ENCODE results near the gene SNN. TPM values are rescaled to one million over a fixed set of nuclear protein-coding genes. Genes with fewer than 3 reads are reported as not detected.

The SNN gene
- polyA plus RNA-seq, 4 donors = 38.4 to 41.0 (median 39.4) TPM

GRCh38 chr16:11696266-11697012, 28.2 kb downstream of the SNN start:
- DNase-seq (ENCODE audit: low read depth in 4 of 4, low spot score in 3 of 4) = no peak

- DNase-seq (ENCODE audit: low read depth in 4 of 4, low spot score in 3 of 4) = no peak
Observed at GRCh38 chr16:11697319-11697718, 29.1 kb downstream of the SNN start.

GRCh38 chr16:11698271-11698689, 30.0 kb downstream of the SNN start:
- no peak for DNase-seq (ENCODE audit: low read depth in 4 of 4, low spot score in 3 of 4)

- no peak for DNase-seq (ENCODE audit: low read depth in 4 of 4, low spot score in 3 of 4)
Observed at GRCh38 chr16:11699234-11699894, 31.1 kb downstream of the SNN start.

- DNase-seq (ENCODE audit: low read depth in 4 of 4, low spot score in 3 of 4) = no peak
Observed at GRCh38 chr16:11700264-11701029, 32.2 kb downstream of the SNN start.

- DNase-seq (ENCODE audit: low read depth in 4 of 4, low spot score in 3 of 4) = no peak
Observed at GRCh38 chr16:11705311-11706025, 37.2 kb downstream of the SNN start.

GRCh38 chr16:11706180-11706742, 38.0 kb downstream of the SNN start:
- no peak for DNase-seq (ENCODE audit: low read depth in 4 of 4, low spot score in 3 of 4)

GRCh38 chr16:11707679-11708197, 39.5 kb downstream of the SNN start:
- DNase-seq (ENCODE audit: low read depth in 4 of 4, low spot score in 3 of 4) = no peak

GRCh38 chr16:11708421-11708820, 40.2 kb downstream of the SNN start:
- DNase-seq (ENCODE audit: low read depth in 4 of 4, low spot score in 3 of 4) = no peak

- no peak for DNase-seq (ENCODE audit: low read depth in 4 of 4, low spot score in 3 of 4)
Observed at GRCh38 chr16:11711662-11712061, 43.4 kb downstream of the SNN start.

- DNase-seq (ENCODE audit: low read depth in 4 of 4, low spot score in 3 of 4) = no peak
Observed at GRCh38 chr16:11712122-11712521, 43.9 kb downstream of the SNN start.

- DNase-seq (ENCODE audit: low read depth in 4 of 4, low spot score in 3 of 4) = no peak
Observed at GRCh38 chr16:11715246-11715947, 47.1 kb downstream of the SNN start.

- no peak for DNase-seq (ENCODE audit: low read depth in 4 of 4, low spot score in 3 of 4)
Observed at GRCh38 chr16:11716336-11716735, 48.1 kb downstream of the SNN start.

- DNase-seq (ENCODE audit: low read depth in 4 of 4, low spot score in 3 of 4) = no peak
Observed at GRCh38 chr16:11717811-11718210, 49.6 kb downstream of the SNN start.

- DNase-seq (ENCODE audit: low read depth in 4 of 4, low spot score in 3 of 4) = no peak
Observed at GRCh38 chr16:11719171-11719570, 50.9 kb downstream of the SNN start.

- no peak for DNase-seq (ENCODE audit: low read depth in 4 of 4, low spot score in 3 of 4)
Observed at GRCh38 chr16:11719762-11720161, 51.5 kb downstream of the SNN start.

GRCh38 chr16:11721781-11722467, 53.7 kb downstream of the SNN start:
- DNase-seq (ENCODE audit: low read depth in 4 of 4, low spot score in 3 of 4) = no peak

- DNase-seq (ENCODE audit: low read depth in 4 of 4, low spot score in 3 of 4) = no peak
Observed at GRCh38 chr16:11722468-11722808, 54.2 kb downstream of the SNN start.

- no peak for DNase-seq (ENCODE audit: low read depth in 4 of 4, low spot score in 3 of 4)
Observed at GRCh38 chr16:11725457-11725856, 57.2 kb downstream of the SNN start.
